Right lobe of liver (tissue), 4 donors: ENCODE measurements around the gene SSBP2.

ENCODE experiments used
- POLR2A ChIP-seq: fragments of 450-650 bp; IDR thresholded peaks from one replicate; pipeline ENCODE4 v1.6.1; 2017; ENCODE audit warnings: antibody characterized with exemption, mild to moderate bottlenecking
- TF ChIP-seq, protein P1 (sequence below), 4 donors: fragments of 200-600 bp in 3 of 4; fragments of 450-650 bp in 1 of 4; IDR thresholded peaks; one replicate each; pipeline versions ENCODE4 v1.5.1 to v1.8.0; 2016 to 2022; ENCODE audit warnings: antibody characterized with exemption in 4 of 4, mild to moderate bottlenecking in 2 of 4
- donor health status: DM: no; HTN: no; CAD: no.
- donor health status: DM: no; HTN: no; CAD: no.
- donor health status: DM: no; HTN: yes; CAD: no.

DNA sequence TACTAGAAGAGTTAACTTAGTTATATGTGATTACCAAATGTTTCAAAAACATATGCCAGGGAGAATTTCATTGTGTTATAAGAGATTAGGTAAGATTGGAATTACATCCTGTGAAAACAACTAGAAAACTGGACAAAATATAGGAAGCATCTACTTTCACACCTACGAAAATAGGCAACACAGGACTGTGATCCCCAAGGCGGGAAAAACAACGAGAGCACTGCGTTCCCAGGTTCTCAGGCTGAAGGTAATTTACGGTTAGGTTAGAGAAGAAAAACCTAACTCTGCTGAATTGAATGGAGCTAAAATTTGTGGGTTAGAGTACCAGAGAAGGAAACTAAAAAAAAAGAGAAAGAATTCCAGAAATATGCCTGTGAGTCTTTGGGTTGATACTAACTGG is 385.4 kb downstream of the SSBP2 start:
- no peak for TF ChIP-seq POLR2A
- TF ChIP-seq, protein P1, sequence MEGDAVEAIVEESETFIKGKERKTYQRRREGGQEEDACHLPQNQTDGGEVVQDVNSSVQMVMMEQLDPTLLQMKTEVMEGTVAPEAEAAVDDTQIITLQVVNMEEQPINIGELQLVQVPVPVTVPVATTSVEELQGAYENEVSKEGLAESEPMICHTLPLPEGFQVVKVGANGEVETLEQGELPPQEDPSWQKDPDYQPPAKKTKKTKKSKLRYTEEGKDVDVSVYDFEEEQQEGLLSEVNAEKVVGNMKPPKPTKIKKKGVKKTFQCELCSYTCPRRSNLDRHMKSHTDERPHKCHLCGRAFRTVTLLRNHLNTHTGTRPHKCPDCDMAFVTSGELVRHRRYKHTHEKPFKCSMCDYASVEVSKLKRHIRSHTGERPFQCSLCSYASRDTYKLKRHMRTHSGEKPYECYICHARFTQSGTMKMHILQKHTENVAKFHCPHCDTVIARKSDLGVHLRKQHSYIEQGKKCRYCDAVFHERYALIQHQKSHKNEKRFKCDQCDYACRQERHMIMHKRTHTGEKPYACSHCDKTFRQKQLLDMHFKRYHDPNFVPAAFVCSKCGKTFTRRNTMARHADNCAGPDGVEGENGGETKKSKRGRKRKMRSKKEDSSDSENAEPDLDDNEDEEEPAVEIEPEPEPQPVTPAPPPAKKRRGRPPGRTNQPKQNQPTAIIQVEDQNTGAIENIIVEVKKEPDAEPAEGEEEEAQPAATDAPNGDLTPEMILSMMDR (IDR thresholded peaks at IDR 0.05): no peak
